HEK293 (cell line): ENCODE data around the gene ACTA2.

Experiments
- CTCF ChIA-PET: fragments of 350-600 bp; formaldehyde crosslinking; extraction: SDS; loops from one replicate; lab custom pipeline; 2021; ENCODE audit warnings: antibody characterized with exemption; lab: Yijun Ruan, JAX
- POLR2A ChIA-PET: fragments of 300-600 bp; formaldehyde crosslinking; extraction: SDS; loops from one replicate; lab custom pipeline; 2020; ENCODE audit warnings: antibody characterized with exemption, inconsistent platforms; lab: Yijun Ruan, JAX
- H3K27ac ChIP-seq: fragments of 200-500 bp; sonication (Bioruptor generic); 2 replicates; pipeline ENCODE4 v1.5.1; 2014; ENCODE audit warnings: low read depth, low read length, control low read depth, inconsistent platforms; ENCODE audit errors: extremely low read depth
- H3K36me3 ChIP-seq, 2 experiments: fragments of 200-500 bp in 1 of 2; sonication (Bioruptor generic) in 1 of 2; 1 replicate in 1 of 2; 2 replicates in 1 of 2; pipeline ENCODE4 v1.5.1; 2014 to 2017; ENCODE audit warnings: inconsistent platforms in 2 of 2, low read length in 2 of 2; ENCODE audit not compliant: control insufficient read depth in 2 of 2, insufficient read depth in 1 of 2
- H3K4me1 ChIP-seq: fragments of 200-500 bp; sonication (Bioruptor generic); 2 replicates; pipeline ENCODE4 v1.5.1; 2014; ENCODE audit warnings: mild to moderate bottlenecking, low read length, inconsistent platforms; ENCODE audit not compliant: control insufficient read depth, insufficient read depth
- H3K4me3 ChIP-seq: 2 replicates; pipeline ENCODE4 v1.5.1; 2011; ENCODE audit warnings: low read depth, mild to moderate bottlenecking, control low read depth, low read length, moderate library complexity
- H3K9me3 ChIP-seq: fragments of 200-500 bp; sonication (Bioruptor generic); 2 replicates; pipeline ENCODE4 v1.5.1; 2014; ENCODE audit warnings: low read depth, low read length, inconsistent platforms; ENCODE audit not compliant: control insufficient read depth, insufficient read depth
- GLIS2 ChIP-seq: fragments of 450-650 bp; formaldehyde crosslinking; IDR thresholded peaks from 2 replicates; pipeline ENCODE4 v1.5.1; 2016; ENCODE audit warnings: missing biosample characterization, missing genetic modification characterization
- KLF9 ChIP-seq: fragments of 450-650 bp; formaldehyde crosslinking; IDR thresholded peaks from 2 replicates; pipeline ENCODE4 v1.5.1; 2016; ENCODE audit warnings: missing biosample characterization, missing genetic modification characterization, low read depth
- OVOL3 ChIP-seq: fragments of 450-650 bp; formaldehyde crosslinking; IDR thresholded peaks from 2 replicates; pipeline ENCODE4 v1.5.1; 2016; ENCODE audit warnings: missing biosample characterization, missing genetic modification characterization
- PRDM10 ChIP-seq: fragments of 450-650 bp; formaldehyde crosslinking; IDR thresholded peaks from 2 replicates; pipeline ENCODE4 v1.5.1; 2016; ENCODE audit warnings: missing biosample characterization, missing genetic modification characterization
- SALL2 ChIP-seq: fragments of 450-650 bp; formaldehyde crosslinking; IDR thresholded peaks from 2 replicates; pipeline ENCODE4 v1.5.0; 2017; ENCODE audit warnings: missing biosample characterization, mild to moderate bottlenecking, missing genetic modification characterization, borderline replicate concordance
- ZBTB26 ChIP-seq: fragments of 450-650 bp; formaldehyde crosslinking; optimal IDR thresholded peaks from 2 replicates; pipeline ENCODE3; 2016; ENCODE audit warnings: missing biosample characterization, mild to moderate bottlenecking, missing genetic modification characterization
- ZFP41 ChIP-seq: fragments of 450-650 bp; formaldehyde crosslinking; IDR thresholded peaks from 2 replicates; pipeline ENCODE4 v1.5.1; 2016; ENCODE audit warnings: missing biosample characterization, missing genetic modification characterization, borderline replicate concordance
- ZNF114 ChIP-seq: fragments of 450-650 bp; formaldehyde crosslinking; IDR thresholded peaks from 2 replicates; pipeline ENCODE4 v1.5.0; 2017; ENCODE audit warnings: missing biosample characterization, missing genetic modification characterization
- ZNF19 ChIP-seq: fragments of 450-650 bp; formaldehyde crosslinking; IDR thresholded peaks from 2 replicates; pipeline ENCODE4; 2016; ENCODE audit warnings: missing biosample characterization, missing genetic modification characterization, low read depth
- ZNF26 ChIP-seq: fragments of 450-650 bp; formaldehyde crosslinking; IDR thresholded peaks from 2 replicates; pipeline ENCODE4 v1.5.1; 2016; ENCODE audit warnings: missing biosample characterization, missing genetic modification characterization
- ZNF280C ChIP-seq: fragments of 450-650 bp; formaldehyde crosslinking; IDR thresholded peaks from 2 replicates; pipeline ENCODE4 v1.5.1; 2016; ENCODE audit warnings: missing biosample characterization, missing genetic modification characterization
- ZNF37A ChIP-seq: fragments of 450-650 bp; IDR thresholded peaks from 2 replicates; pipeline ENCODE4 v1.5.1; 2018; ENCODE audit warnings: missing biosample characterization, missing genetic modification characterization
- ZNF555 ChIP-seq: fragments of 450-650 bp; formaldehyde crosslinking; conservative IDR thresholded peaks from 2 replicates; pipeline ENCODE4 v1.5.1; 2017; ENCODE audit warnings: missing biosample characterization, mild to moderate bottlenecking, missing genetic modification characterization, inconsistent platforms
- ZNF558 ChIP-seq: fragments of 450-650 bp; formaldehyde crosslinking; IDR thresholded peaks from 2 replicates; pipeline ENCODE4 v1.5.1; 2016; ENCODE audit warnings: missing biosample characterization, missing genetic modification characterization
- ZNF626 ChIP-seq: fragments of 450-650 bp; sonication (Bioruptor Pico); formaldehyde crosslinking; IDR thresholded peaks from 2 replicates; pipeline ENCODE4 v1.5.1; 2018; ENCODE audit warnings: missing biosample characterization, missing genetic modification characterization, inconsistent platforms
- ZNF639 ChIP-seq: fragments of 450-650 bp; formaldehyde crosslinking; IDR thresholded peaks from 2 replicates; pipeline ENCODE4 v1.5.1; 2016; ENCODE audit warnings: missing biosample characterization, missing genetic modification characterization
- ZNF776 ChIP-seq: fragments of 450-650 bp; formaldehyde crosslinking; IDR thresholded peaks from 2 replicates; pipeline ENCODE4 v1.5.0; 2017; ENCODE audit warnings: missing biosample characterization, missing genetic modification characterization, borderline replicate concordance
- ZNF792 ChIP-seq: fragments of 450-650 bp; formaldehyde crosslinking; IDR thresholded peaks from 2 replicates; pipeline ENCODE4 v1.5.1; 2016; ENCODE audit warnings: missing biosample characterization, missing genetic modification characterization
- ZNF830 ChIP-seq: fragments of 450-650 bp; IDR thresholded peaks from 2 replicates; pipeline ENCODE4 v1.5.0; 2018; ENCODE audit warnings: missing biosample characterization, missing genetic modification characterization, low read depth, mild to moderate bottlenecking, moderate library complexity

ACTA2 gene

GRCh38 chr10:88978463-88978862 lies 25.9 kb upstream of the ACTA2 start:
- no peaks in the 10 kb centered on the region for H3K9me3 ChIP-seq
- POLR2A ChIA-PET: no interaction called here
- CTCF ChIA-PET: interaction anchor here (0.6 to 1.6 kb wide), 7 partner anchors 9 to 657 kb away, joined by 3 to 9 read pairs (median 3); no protein-coding TSS in a partner anchor

More at GRCh38 chr10:88978463-88978862, 25.9 kb upstream of the ACTA2 start:
- Histone ChIP-seq H3K36me3 (no peaks in the 10 kb centered on the region), H3K4me1 (peaks cover 17% of the 10 kb centered on the region), H3K27ac (no peak overlapping the region), H3K4me3 (no peak overlapping the region)
- TF ChIP-seq ZFP41 (tag by site-specific recombination) (no peak), OVOL3 (no peak), ZNF639 (tag by site-specific recombination) (no peak), ZNF555 (no peak), ZNF37A (tag by site-specific recombination) (no peak), PRDM10 (no peak), ZNF626 (no peak), ZNF26 (tag by site-specific recombination) (no peak), ZNF558 (tag by site-specific recombination) (no peak), ZNF830 (no peak), ZNF114 (tag by site-specific recombination) (no peak), ZNF19 (tag by site-specific recombination) (no peak), ZBTB26 (no peak), KLF9 (no peak), ZNF280C (tag by site-specific recombination) (no peak), SALL2 (no peak), ZNF792 (tag by site-specific recombination) (no peak), ZNF776 (tag by site-specific recombination) (no peak), GLIS2 (tag by site-specific recombination) (no peak)
